Stimulated activated CD4-positive, alpha-beta T cell treated with anti-CD3 and anti-CD28 coated beads, Interleukin-4, amount 100 ng/mL, for 24 hours (primary cell): Measurements from ENCODE around the gene LAX1.
"Not testable (repeated sequence)": the region's sequence is repeated elsewhere in the genome, so short reads cannot be mapped to it uniquely, and the experiment has no call there.

Experiments
- DNase-seq: peaks from one replicate; pipeline ENCODE4 v3.0.0-alpha.2; 2020

LAX1 gene

DNA sequence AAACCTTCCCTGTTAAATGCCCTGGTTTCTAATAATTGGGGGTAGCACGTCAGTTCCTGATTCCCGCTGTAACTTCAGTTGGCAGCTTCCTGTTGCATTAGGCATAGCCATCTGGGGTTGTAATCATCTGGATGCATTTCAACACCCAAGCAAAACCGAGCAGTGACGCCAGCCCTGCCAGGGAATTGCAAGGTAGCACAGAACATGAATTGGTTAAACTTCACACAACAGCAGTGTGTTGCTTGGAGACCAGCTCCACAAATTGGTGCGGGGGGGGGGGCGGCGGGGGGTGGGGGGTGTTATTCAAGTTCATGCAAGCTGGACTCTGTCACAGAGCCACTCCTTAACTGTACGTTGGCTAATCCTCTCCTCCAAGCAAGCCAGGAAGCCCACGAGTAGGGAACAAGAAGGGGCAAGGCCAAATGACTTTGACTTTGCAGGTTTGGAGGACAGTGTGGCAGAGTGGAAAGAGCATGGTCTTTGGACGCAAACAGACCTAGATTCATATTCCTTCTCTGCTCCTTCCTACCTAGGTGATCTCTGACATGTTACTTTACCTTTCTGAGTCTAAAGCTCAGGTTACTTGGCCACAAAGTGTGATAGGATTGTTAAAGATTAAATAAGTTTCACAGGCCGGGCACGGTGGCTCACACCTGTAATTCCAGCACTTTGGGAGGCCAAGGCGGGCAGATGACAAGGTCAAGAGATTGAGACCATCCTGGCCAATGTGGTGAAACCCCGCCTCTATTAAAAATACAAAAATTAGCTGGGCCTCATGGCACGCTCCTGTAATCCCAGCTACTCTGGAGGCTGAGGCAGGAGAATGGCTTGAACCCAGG, 4.7 kb downstream of the LAX1 start:
- DNase-seq, result no peak

GRCh38 chr1:203771901-203772301, 6.9 kb downstream of the LAX1 start:
- DNase-seq, result no peak

DNA sequence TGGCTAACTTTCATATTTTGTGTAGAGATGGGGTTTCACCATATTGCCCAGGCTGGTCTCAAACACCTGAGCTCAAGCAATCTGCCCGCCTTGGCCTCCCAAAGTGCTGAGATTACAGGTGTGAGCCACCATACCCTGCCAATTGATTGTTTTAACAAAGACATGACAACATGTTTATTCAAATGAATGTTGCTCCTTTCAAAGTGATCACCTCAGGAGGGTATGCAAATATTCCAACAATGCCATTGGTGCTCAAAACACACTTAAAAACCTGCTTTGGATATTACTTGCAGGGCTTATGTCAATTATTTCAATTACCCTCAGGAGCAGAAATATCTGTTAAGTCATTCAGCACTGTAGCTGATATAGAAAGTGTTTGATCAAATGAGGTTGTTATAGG, 7.9 kb downstream of the LAX1 start:
- DNase-seq, result no peak

GRCh38 chr1:203776636-203777035, 11.7 kb downstream of the LAX1 start:
- DNase-seq, result no peak

GRCh38 chr1:203777596-203777995, 12.6 kb downstream of the LAX1 start:
- no peak for DNase-seq

- no peak for DNase-seq
Observed at GRCh38 chr1:203778146-203778545, 13.2 kb downstream of the LAX1 start.

DNA sequence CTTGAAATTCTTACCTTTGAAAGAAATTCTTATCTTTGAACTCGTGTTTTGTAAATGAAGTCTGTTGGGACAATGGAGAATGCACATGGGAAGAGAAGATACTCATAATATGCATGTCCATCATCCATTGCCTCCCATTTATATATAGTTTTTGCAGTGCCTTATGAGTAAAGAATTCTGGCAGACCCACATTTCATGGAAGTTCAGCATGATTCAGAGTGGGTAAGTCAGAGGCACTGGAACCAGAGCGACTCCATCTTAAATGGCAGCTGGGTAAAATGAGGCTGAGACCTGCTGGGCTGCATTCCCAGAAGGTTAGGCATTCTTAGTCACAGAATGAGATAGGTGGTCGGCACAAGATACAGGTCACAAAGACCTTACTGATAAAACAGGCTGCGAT, 13.8 kb downstream of the LAX1 start:
- no peak for DNase-seq

- DNase-seq, result no peak
Observed at GRCh38 chr1:203781962-203782361, 17.0 kb downstream of the LAX1 start.

- DNase-seq, result no peak
Observed at GRCh38 chr1:203789966-203790365, 25.0 kb downstream of the LAX1 start.

DNA sequence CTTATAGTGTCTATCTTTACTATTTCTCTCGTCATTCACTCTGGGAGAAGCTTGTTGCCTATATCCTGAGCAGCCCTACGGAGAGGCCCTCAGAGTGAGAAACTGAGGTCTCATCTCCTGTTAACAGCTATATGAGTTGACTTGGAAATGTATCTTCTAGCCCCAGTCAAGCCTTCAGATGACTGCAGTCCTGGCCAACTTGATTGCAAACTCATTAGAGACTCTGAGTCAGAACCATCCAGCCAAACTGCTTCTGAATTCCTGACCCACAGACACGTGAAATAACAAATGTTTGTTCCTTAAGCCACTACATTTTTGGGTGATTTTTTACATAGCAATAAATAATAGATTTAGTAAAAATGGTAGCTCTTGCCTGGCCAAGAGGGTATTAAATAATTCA, 26.5 kb downstream of the LAX1 start:
- no peak for DNase-seq

DNA sequence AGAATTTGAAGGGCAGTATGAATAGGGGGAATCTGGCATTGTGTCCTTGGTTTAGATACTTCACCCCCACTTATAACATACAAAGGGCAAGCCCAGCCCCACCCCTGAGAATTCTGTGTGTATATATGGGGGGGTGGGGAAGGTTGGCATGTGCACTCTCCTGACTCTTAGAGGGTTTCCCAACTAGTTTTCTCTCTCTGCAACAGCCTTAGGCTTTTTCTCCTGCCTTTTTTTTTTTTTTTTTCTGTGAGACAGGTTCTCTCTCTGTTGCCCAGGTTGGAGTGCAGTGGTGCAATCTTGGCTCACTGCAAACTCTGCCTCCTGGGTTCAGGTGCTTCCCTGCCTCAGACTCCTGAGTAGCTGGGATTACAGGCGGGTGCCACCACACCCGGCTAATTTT, 27.5 kb downstream of the LAX1 start:
- DNase-seq, result no peak

GRCh38 chr1:203793561-203793960, 28.6 kb downstream of the LAX1 start:
- DNase-seq, result not testable (repeated sequence)

- no peak for DNase-seq
Observed at GRCh38 chr1:203794764-203795440, 29.9 kb downstream of the LAX1 start.

GRCh38 chr1:203795441-203796235, 30.7 kb downstream of the LAX1 start, which contains the start of the genes ZBED6 and ZC3H11A:
TSS of gene ZBED6 (plus strand) at chr1:203795623. CDS start at chr1:203797523, 1,900 bp downstream.
TSS of gene ZC3H11A (plus strand) at chr1:203795623. CDS start at chr1:203817071, 21,448 bp downstream.
- DNase-seq, result peak; percentile 99

- DNase-seq, result peak; percentile 37
Observed at GRCh38 chr1:203796236-203796605, 31.2 kb downstream of the LAX1 start.

DNA sequence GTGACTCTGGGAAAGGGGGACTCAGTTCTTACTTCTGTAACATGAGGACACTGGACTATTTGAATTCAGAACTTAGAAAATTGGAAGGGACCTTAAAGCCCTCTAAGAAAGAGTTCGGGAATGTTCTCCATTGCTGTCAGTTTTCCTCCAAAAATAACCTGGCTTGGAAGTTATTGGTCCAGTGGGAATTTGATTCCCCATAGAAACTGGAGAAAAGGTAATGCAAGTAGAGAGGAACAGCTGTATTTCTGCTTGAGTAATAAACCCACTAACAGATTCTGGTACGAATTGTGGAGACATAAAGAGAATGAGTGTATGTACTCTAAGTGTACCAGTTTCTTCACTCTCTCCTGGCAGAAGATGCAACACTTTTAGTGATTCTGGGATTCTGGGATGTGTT, 32.2 kb downstream of the LAX1 start:
- no peak for DNase-seq

- DNase-seq, result no peak
Observed at GRCh38 chr1:203797948-203798655, 33.1 kb downstream of the LAX1 start.

DNA sequence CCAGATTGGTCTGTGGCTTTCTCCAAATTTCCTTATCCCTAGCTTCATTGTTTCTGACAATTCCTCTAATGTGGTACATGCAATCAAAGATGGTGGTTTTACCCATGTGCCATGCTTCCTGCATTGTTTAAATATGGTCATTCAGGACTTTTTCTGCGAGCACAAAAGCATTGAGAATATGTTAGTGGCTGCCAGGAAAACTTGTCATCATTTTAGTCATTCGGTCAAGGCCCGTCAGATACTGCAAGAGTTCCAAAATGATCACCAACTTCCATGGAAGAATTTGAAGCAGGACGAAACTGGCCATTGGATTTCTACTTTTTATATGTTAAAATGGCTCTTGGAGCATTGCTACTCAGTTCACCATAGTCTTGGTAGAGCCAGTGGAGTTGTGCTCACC, 34.2 kb downstream of the LAX1 start:
- no peak for DNase-seq

DNA sequence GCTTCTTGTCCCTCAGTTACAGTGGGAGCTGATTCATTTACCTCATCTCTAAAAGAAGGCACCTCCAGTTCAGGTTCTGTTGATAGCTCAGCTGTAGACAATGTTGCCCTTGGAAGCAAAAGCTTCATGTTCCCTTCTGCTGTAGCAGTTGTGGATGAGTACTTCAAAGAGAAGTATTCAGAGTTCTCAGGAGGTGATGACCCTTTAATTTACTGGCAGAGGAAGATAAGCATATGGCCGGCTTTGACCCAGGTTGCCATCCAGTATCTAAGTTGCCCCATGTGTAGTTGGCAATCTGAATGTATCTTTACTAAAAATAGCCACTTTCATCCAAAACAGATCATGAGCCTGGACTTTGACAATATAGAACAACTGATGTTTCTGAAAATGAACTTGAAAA, 35.0 kb downstream of the LAX1 start:
- no peak for DNase-seq

GRCh38 chr1:203805689-203806088, 40.7 kb downstream of the LAX1 start:
- no peak for DNase-seq

GRCh38 chr1:203807196-203807595, 42.2 kb downstream of the LAX1 start:
- DNase-seq, result no peak

- no peak for DNase-seq
Observed at GRCh38 chr1:203813581-203814341, 48.8 kb downstream of the LAX1 start.
